Skin epidermis (tissue), 12 donors: Measurements from ENCODE around the gene ADAR.

Source experiments
- H3K27ac ChIP-seq, 21 experiments: fragments of 200-600 bp; sonication (generic) in 11 of 21; one replicate each; pipeline ENCODE4 v1.5.0; 2020; ENCODE audit warnings: mild to moderate bottlenecking in 3 of 21, inconsistent platforms in 2 of 21, moderate library complexity in 2 of 21
- H3K4me3 ChIP-seq, 7 experiments: fragments of 200-600 bp; sonication (generic) in 2 of 7; one replicate each; pipeline ENCODE4 v1.5.0; 2020; ENCODE audit warnings: inconsistent platforms in 2 of 7, mild to moderate bottlenecking in 2 of 7, moderate library complexity in 1 of 7

ADAR gene

DNA sequence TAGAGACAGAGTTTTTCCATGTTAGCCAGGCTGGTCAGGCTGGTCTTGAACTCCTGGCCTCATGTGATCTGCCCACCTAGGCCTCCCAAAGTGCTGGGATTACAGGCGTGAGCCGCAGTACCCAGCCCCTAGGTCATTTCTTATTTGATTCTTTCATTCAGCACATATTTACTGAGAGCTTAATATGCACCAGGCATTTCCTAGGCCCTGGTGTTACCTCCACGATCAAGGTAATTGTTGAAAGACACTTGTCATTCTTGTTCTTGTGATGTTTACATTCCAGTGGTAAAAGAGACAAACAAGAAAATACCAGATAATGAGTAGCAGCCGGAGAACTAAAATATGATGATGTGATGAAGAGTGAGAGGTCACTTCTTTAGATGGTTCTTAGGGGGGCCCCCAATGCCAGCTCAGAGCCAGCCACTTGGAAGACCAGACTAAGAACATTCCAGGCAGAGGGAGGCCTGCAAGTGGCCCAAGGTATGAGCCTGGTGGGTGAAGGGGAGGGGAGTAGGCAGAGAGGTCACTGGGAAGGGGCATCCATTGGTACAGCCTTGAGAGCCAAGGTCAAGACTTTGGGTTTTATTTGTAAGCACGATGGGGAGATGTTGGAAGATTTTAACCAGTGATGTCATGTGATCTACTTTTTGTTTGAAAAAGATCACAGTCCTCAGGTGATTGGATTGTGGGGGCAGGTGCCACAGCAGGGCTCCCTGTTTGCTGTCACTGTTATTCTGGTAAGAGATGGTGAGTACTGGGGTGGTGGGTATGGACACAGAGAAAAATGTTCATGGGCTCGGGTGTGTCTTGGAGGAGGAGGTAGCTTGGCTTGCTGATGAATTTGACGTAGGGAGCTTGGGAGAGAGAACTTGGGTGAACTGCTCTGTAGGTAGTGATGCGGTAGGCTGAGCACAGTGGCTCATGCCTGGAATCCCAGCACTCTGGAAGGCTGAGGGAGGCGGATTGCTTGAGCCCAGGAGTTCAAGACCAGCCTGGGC, 68.2 kb downstream of the ADAR start:
- Histone ChIP-seq H3K27ac (no peak overlapping the region), H3K4me3 (no peak overlapping the region)

DNA sequence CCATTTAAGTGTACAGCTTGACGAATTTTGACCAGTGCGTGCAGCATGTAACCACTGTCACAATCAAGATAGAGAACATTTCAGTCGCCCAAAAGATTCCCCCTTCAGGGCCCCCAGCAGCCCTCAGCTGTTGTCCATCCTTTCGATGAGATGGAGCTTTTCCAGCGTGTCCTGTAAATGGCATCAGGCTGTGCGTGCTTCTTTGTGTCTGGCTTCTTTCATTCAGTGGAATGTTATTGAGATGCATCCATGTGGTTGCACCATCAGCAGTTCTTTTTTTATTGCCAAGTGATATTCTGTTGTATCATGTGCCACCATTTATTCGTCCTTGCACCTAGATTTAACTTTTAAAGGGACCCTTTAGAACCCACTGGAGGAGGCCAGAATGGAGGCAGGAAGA, 71.4 kb downstream of the ADAR start:
- no peak overlapping the region for H3K27ac ChIP-seq
- H3K4me3 ChIP-seq, result no peak overlapping the region

DNA sequence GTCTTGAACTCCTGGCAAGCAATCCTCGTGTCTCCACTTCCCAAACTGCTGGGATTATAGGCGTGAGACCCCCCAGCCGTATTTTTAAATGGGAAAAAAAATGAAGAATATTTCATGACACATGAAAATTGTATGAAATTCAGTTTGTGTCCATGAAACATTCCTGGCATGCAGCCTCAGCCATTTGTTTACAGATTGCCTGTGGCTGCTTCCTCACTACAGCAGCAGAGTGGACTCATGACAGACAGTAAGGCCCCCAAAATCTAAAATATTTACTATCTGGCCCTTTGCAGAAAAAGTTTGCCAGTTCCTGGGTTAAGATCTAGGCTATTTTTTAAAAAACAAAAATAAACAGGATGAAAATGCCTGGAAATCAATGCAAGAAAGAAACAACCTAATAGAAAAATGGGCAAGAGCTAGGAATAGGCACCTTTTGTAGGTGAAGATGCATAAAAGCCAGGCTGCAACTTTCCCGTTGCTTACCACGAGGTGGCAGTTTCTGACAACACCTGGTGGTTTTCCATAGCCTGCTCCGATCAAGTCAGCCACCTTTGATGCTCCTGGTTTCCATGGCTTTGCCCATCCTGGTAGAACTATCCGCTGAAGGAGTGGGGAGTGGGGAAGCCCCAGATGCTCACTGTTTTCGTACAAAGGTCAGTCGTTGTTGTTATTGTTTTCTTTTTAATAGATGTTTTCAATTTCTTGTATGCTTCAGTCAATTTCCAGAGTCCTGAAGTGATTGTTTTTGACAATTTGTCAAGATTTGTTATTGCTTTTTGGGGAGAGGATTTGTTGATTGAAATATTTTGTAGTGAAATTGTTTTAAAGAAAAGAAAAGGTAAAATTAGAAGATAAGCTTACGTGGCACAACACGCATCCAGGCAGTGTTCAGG, 73.8 kb downstream of the ADAR start:
- Histone ChIP-seq H3K27ac (no peak overlapping the region), H3K4me3 (no peak overlapping the region)
